KBM-7 (cell line): ENCODE data around the gene ZSCAN12.

Source experiments
- DNase-seq: peaks from one replicate; pipeline ENCODE4 v3.0.0-alpha.2; 2015
- in situ Hi-C: fragments of 300-500 bp; cut with MboI; formaldehyde crosslinking; loops from 2 replicates; pipeline ENCODE4 v1.14.3; 2020; ENCODE audit warnings: low sequenced_read_pairs, low pct_unique_long_range_greater_than_20kb, mixed read lengths

The ZSCAN12 gene

DNA sequence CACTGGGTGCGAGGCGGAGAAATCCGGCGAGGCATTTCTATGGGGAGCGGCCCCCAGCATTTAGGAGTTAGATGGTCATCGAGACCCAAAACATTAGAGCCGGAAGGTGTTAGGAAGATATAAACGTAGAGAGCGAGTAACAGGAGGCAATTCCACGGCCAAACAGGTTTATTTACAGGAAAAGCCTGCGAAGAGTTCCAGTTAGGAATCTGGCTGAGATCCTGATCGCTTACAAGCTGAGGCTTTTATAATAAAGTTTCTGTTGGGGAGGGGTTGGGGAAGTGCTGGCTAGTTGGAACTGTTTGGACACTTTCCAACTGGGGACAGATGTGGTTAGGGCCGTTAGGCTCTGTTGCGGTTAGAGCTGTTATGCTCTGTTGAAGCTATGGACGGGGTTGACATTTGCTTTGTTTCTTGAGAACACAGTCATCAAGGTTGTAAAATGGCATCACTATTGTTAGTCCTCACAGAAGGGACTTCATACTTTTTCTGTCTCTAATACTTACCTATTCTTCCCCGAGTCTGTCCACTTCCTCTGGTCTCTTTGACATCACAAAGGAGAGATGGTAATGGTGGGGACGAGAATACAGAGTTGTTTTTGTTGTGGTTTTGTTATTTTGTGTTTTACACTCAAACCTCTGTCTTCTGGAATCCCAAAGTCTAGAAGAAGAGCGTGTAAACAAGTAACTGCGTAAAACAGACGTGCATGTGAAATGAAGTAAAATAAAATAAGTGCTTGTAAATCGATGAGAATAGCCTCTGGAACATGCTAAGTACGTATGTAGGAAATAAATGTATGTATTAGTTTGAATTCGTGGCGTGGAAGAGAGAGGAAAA lies 63.0 kb downstream of the ZSCAN12 start:
- in situ Hi-C loops = no loop called here
- peak; percentile 97 for DNase-seq

DNA sequence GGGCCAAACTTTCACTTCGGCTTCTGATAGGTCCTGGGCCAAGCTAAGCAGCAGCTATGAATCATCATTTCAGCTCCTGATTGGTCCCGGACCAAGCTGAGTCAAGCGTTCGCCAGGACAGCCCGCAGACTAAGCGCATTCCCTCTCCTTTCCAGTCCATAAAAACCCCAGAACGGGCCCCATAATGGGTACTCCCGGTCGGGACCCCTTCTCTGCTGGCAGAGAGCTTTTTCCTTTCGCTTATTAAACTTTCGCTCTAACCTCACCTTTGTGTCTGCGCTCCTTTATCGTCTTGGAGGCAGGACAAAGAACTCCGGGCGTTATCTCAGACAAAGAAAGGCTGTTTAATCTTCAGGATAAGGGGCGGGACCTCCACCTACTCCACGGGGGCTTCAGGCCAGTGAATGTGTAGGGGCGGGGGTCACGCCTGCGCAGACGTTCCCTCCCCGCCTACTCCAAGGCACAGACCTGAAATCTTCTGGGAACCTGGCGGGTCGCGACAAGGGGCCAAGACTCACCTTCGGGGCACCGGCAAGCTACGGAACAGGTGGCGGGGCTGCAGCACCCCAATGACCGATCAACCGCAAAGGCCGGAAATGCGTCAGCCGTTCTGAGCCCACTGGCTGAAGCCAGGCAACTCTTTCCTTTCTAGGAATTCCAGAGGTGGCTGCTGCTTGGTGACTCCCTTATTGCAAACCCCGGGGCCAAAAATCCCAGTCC lies 63.8 kb downstream of the ZSCAN12 start, which contains the start of gene ZSCAN31:
Gene ZSCAN31 (minus strand): TSS at position 585 of the 720 bp plus-strand sequence. CDS start 6,465 bp downstream, outside the sequence.
- in situ Hi-C loops = no loop called here
- peak; percentile 97 for DNase-seq

DNA sequence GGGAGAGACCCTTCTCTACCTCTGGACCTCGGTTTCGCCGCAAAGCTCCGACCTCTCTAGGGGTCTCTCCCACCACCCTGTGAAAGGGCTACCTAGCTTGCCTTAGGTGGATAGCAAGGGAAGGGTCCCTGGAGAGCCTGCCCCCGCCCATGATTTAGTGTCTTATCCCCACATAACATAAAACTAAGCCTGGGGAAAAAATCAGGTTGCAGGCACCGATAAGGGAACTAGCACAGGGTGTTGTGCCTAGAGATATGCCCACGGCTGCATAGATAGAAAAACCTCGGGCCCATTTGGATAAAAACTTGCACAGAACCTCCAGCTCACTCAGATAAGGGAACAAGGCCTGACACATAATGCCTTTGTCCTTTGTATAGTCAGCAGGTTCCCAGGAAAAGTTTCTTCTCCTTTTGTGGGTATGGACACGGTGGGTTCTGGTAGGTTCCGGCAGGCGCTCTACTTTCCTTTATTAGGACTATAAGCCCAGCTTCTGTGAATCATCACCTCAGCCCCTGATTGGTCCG lies 64.4 kb downstream of the ZSCAN12 start:
- in situ Hi-C loops = no loop called here
- DNase-seq = no peak

DNA sequence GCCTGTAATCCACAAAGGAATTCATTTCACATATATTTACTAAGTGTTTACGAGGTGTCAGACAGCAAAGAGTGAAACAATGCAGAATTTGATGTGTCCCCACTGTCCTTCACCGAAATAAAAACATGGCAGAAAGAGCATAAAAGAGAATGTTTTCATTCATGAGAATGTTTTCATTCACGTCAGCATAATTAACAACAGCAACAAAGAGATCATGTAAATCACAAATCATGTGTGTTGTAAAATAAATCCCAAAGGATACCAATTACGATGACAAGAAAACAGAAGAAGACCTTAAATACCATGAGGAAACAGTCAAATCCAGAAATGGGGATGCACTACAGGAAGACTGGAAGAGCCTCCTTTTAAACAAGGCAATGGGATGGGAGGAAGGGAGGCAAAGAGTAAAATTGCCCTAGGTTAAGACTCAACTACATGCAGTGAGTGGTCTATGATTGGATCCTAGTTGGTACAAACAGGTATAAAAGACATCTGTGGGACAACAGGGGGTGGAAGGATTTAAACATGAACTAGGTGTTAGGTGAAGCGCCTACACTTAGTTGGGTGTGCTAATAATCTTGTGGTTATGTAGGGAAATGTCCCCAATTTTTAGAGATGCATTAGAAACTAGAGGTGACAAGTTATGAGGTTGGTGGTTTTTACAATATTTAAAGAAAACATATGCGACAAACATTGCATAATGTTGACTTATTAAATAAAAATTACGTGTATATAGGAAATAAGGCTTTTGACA lies 65.1 kb downstream of the ZSCAN12 start:
- no peak for DNase-seq
- in situ Hi-C loops = no loop called here

DNA sequence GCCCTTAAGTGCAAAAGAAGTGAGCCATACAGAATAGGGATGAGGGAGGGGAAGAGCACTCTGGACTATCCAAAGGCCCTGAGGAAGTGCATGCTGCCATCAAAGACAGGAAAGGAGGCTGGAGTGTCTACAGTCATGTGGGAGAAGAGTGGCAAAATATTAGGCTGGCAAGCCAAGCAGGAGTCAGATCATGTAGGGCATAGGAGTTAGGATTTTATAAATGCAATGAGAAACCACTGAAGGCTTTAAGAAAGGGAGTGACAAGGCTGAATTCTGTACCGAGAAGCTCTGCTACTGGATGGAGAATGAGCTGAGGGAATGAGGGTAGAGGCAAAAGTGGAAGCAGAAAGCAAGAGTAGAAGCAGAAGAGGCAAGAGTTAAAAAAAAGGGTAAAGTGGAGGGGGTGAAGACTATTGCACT lies 65.9 kb downstream of the ZSCAN12 start:
- no peak for DNase-seq
- in situ Hi-C loops = no loop called here

DNA sequence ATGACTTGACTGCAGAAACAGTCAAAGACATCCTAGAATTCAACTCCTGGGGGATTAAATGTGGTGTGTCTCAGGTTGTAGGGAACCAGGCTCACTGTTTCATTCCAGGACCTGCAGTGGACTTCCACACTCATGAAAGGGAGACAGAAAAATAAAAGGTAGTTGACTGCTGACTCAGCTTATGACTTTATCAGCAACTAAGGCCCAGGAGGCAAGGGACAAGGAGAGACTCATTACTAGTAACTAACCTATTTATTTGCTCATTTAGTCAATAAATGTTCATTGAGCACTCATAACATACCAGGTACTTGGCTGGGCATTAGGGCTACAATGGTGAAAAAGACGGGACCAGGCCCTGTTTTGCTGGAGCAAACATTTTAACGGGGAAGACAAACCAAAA lies 66.5 kb downstream of the ZSCAN12 start:
- no peak for DNase-seq
- in situ Hi-C loops = no loop called here

DNA sequence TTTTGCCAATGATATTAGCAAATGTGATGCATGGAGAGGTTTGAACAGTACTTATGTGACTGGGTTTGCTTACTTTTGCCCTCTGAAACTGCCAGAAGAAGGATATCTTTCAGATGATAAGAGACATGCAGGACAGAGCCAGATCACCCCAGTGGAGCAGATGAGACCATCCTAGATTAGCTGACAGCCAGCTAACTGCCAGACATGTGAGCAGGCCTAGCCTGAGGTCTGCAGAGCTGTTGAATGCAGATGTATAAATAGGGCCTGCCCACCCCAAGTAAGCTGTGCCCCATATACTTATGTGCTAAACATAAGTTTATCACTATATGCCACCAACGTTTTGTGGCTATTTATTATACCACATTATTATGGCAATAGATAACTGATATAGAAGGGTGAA lies 69.5 kb downstream of the ZSCAN12 start:
- in situ Hi-C loops = no loop called here
- no peak for DNase-seq
